Gastrocnemius medialis (tissue), 4 donors: ENCODE results near the gene AGAP1. TPM values are rescaled to one million over a fixed set of nuclear protein-coding genes. Genes with fewer than 3 reads are reported as not detected.

Experiments
- ATAC-seq, 2 donors: fragments of 150-250 bp; one replicate each; pipeline ENCODE4 v1.9.1; 2016
- DNase-seq, 2 donors: peaks; one replicate each; pipeline ENCODE4 v3.0.0-alpha.2; 2019
- H3K27ac ChIP-seq, 4 donors: fragments of 200-600 bp; sonication (generic); 1 replicate in 1 of 4; 2 replicates in 3 of 4; pipeline ENCODE4 v1.5.1; 2016 to 2018; ENCODE audit warnings: mild to moderate bottlenecking in 2 of 4, moderate library complexity in 1 of 4
- H3K27me3 ChIP-seq, 3 donors: fragments of 200-600 bp; sonication (generic) in 2 of 3; 1 replicate in 1 of 3; 2 replicates in 2 of 3; pipeline versions ENCODE4 v1.5.1 to v1.6.0; 2016 to 2019; ENCODE audit warnings: mild to moderate bottlenecking in 1 of 3, moderate library complexity in 1 of 3
- H3K36me3 ChIP-seq, 2 donors: fragments of 200-600 bp; sonication (generic) in 1 of 2; one replicate each; pipeline ENCODE4 v1.5.1; 2017 to 2018
- H3K4me1 ChIP-seq, 2 donors: fragments of 200-600 bp; sonication (generic) in 1 of 2; one replicate each; pipeline ENCODE4 v1.5.1; 2016 to 2017; ENCODE audit warnings: mild to moderate bottlenecking in 2 of 2
- H3K4me3 ChIP-seq, 4 donors: fragments of 200-600 bp; sonication (generic) in 3 of 4; 1 replicate in 1 of 4; 2 replicates in 3 of 4; pipeline ENCODE4 v1.5.1; 2016 to 2019; ENCODE audit warnings: mild to moderate bottlenecking in 2 of 4
- H3K9me3 ChIP-seq, 3 donors: fragments of 200-600 bp; sonication (generic) in 2 of 3; 1 replicate in 1 of 3; 2 replicates in 2 of 3; pipeline ENCODE4 v1.5.1; 2016 to 2019
- POLR2A ChIP-seq, 2 donors: fragments of 450-650 bp; IDR thresholded peaks; one replicate each; pipeline ENCODE4 v1.6.1; 2017; ENCODE audit warnings: antibody characterized with exemption in 2 of 2, mild to moderate bottlenecking in 2 of 2, moderate library complexity in 2 of 2
- in situ Hi-C, 4 donors: fragments of 200-750 bp; cut with MboI; loops; one replicate each; pipeline versions ENCODE4 v1.15.0 to v1.8.0; 2017; ENCODE audit warnings: low sequenced_read_pairs in 4 of 4
- intact Hi-C: fragments of 100-400 bp; cut with DNase I; formaldehyde crosslinking; loops from one replicate; pipeline ENCODE4 v1.15.1; 2023; ENCODE audit warnings: low total_unique reads
- total RNA-seq, 4 donors: library from RNA; depleted of rRNA; stranded (reverse); fragments of >200 nt; gene quantifications; one replicate each; pipeline versions ENCODE4 v1.1.0 to v1.2.3, GENCODE V29; 2016
- TF ChIP-seq, protein P1 (sequence below), 5 experiments: fragments of 450-650 bp in 3 of 5; fragments of 200-600 bp in 2 of 5; sonication (generic) in 2 of 5; IDR thresholded peaks in 4 of 5; conservative IDR thresholded peaks in 1 of 5; 1 replicate in 4 of 5; 2 replicates in 1 of 5; pipeline ENCODE4 v1.5.1; 2016 to 2019; ENCODE audit warnings: antibody characterized with exemption in 5 of 5, mild to moderate bottlenecking in 3 of 5, moderate library complexity in 3 of 5

AGAP1 gene
- total RNA-seq, 4 donors from 2014 or later, result 8.5 to 26.8 (median 14.4) TPM

- Histone ChIP-seq H3K4me3 (no peak overlapping the region), H3K27me3 (no peaks in the 10 kb centered on the region), H3K36me3 (no peaks in the 10 kb centered on the region), H3K27ac (no peak overlapping the region), H3K4me1 (no peaks in the 10 kb centered on the region), H3K9me3 (no peaks in the 10 kb centered on the region)
- in situ Hi-C loops (loop anchor here (10.0 to 25.0 kb wide), 2 partner anchors 414 to 1291 kb away; no protein-coding TSS in a partner anchor), intact Hi-C loops (no loop called here)
- no peak for DNase-seq
- TF ChIP-seq, protein P1, sequence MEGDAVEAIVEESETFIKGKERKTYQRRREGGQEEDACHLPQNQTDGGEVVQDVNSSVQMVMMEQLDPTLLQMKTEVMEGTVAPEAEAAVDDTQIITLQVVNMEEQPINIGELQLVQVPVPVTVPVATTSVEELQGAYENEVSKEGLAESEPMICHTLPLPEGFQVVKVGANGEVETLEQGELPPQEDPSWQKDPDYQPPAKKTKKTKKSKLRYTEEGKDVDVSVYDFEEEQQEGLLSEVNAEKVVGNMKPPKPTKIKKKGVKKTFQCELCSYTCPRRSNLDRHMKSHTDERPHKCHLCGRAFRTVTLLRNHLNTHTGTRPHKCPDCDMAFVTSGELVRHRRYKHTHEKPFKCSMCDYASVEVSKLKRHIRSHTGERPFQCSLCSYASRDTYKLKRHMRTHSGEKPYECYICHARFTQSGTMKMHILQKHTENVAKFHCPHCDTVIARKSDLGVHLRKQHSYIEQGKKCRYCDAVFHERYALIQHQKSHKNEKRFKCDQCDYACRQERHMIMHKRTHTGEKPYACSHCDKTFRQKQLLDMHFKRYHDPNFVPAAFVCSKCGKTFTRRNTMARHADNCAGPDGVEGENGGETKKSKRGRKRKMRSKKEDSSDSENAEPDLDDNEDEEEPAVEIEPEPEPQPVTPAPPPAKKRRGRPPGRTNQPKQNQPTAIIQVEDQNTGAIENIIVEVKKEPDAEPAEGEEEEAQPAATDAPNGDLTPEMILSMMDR (IDR thresholded peaks at IDR 0.05 in 4 of 5, conservative IDR thresholded peaks at IDR 0.05 in 1 of 5), result no peak
- TF ChIP-seq POLR2A (IDR thresholded peaks at IDR 0.05), result no peak
- no peak for ATAC-seq
Observed at GRCh38 chr2:235770909-235771820, 277.3 kb downstream of the AGAP1 start.

DNA sequence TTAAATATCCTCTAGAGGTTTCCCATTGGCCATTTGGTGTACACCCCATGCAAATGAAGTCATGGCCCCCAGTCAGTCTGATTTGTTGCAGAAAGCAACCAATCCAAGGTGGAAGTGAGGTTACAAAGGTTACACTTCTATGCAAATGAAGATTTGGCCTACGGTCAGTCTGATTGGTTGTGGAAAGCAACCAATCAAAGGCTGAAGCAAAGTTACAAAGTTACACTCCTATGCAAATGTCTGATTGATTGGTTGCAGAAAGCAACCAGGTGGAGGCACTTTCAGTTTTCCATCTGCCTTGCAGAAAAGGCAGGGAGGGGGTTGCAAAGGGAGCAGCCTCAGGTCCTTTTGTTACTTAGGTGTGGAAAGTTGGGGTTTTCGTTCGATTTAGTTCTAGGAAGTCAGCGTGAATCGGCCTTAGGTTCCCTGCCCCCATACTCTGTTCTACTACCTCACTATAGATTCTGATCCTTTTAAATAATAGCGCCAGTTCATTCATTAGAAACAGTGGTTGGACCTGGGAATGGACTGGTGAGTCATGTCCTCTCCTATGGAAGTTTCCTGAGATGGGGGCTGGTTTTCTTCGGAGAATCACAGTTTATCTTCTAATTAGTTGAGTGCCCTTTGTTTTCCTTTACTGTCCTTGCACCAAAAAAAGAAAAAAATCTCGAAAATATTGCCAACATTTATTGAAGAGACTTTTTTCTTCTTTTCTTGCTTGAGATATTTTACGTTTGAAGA lies 279.5 kb downstream of the AGAP1 start:
- Histone ChIP-seq H3K4me1 (no peaks in the 10 kb centered on the region), H3K9me3 (no peaks in the 10 kb centered on the region), H3K36me3 (no peaks in the 10 kb centered on the region), H3K27ac (no peak overlapping the region), H3K4me3 (no peak overlapping the region), H3K27me3 (no peaks in the 10 kb centered on the region)
- in situ Hi-C loops, result loop anchor here (10.0 to 25.0 kb wide), 2 partner anchors 411 to 1289 kb away; no protein-coding TSS in a partner anchor
- DNase-seq, result no peak
- TF ChIP-seq, protein P1 (IDR thresholded peaks at IDR 0.05 in 4 of 5, conservative IDR thresholded peaks at IDR 0.05 in 1 of 5), result no peak
- no peak for TF ChIP-seq POLR2A (IDR thresholded peaks at IDR 0.05)
- intact Hi-C loops, result no loop called here
- no peak for ATAC-seq

DNA sequence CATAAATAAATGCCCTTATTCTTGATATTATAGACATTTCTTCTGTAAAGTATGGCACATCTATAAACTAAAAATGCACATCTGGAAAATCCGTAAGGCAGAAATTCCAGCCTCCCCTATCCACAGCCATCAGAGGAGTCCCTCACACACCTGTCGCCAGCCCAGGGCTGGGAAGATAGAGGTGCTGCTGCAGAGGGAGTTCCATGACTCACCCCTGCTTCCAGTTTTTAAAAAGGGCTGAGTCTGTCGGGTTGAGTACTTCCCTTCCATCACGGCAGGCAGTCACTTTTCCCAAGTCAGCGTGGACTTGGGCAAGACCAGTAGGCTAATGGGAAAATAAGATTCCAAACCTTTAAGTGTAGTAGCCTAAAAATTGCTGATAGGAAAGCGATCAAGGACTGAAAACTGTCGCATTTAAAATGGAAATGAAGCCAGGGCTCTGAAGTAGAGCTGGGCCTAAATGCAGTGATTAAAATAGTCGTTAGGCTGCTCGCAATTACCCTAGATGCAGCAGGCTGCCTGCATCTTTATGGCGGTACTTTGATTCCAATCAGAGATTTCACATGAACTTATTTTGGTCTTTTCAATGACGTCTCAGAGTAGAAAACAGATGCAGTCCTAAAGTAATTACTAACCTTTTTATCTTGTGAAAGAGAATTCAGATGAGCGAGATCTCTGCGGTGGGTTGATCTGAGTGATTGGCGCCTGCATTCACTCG lies 280.5 kb downstream of the AGAP1 start:
- DNase-seq (no peak), ATAC-seq (no peak)
- no peaks in the 10 kb centered on the region for H3K36me3 ChIP-seq
- H3K27ac ChIP-seq, result no peak overlapping the region
- no peaks in the 10 kb centered on the region for H3K4me1 ChIP-seq
- no peak overlapping the region for H3K4me3 ChIP-seq
- no peaks in the 10 kb centered on the region for H3K9me3 ChIP-seq
- no peaks in the 10 kb centered on the region for H3K27me3 ChIP-seq
- in situ Hi-C loops (loop anchor here (10.0 to 25.0 kb wide), 2 partner anchors 410 to 1288 kb away; no protein-coding TSS in a partner anchor), intact Hi-C loops (no loop called here)
- TF ChIP-seq POLR2A (IDR thresholded peaks at IDR 0.05), result no peak
- TF ChIP-seq, protein P1 (IDR thresholded peaks at IDR 0.05 in 4 of 5, conservative IDR thresholded peaks at IDR 0.05 in 1 of 5), result no peak

- no peaks in the 10 kb centered on the region for H3K9me3 ChIP-seq
- no peaks in the 10 kb centered on the region for H3K36me3 ChIP-seq
- no peak overlapping the region for H3K4me3 ChIP-seq
- no peak for ATAC-seq
- DNase-seq, result no peak
- no peak overlapping the region for H3K27ac ChIP-seq
- H3K4me1 ChIP-seq, result no peaks in the 10 kb centered on the region
- intact Hi-C loops, result no loop called here
- H3K27me3 ChIP-seq, result no peaks in the 10 kb centered on the region
- in situ Hi-C loops, result loop anchor here in 2 of 4 donors (10.0 to 25.0 kb wide), 2 partner anchors 408 to 1286 kb away; no protein-coding TSS in a partner anchor
- TF ChIP-seq POLR2A (IDR thresholded peaks at IDR 0.05), result no peak
- TF ChIP-seq, protein P1 (IDR thresholded peaks at IDR 0.05 in 4 of 5, conservative IDR thresholded peaks at IDR 0.05 in 1 of 5), result no peak
Observed at GRCh38 chr2:235776531-235776930, 282.7 kb downstream of the AGAP1 start.
